Activated naive CD8-positive, alpha-beta T cell treated with anti-CD3 and anti-CD28 coated beads for 36 hours (primary cell): Measurements from ENCODE around the gene RETREG1. TPM values are rescaled to one million over a fixed set of nuclear protein-coding genes. Genes with fewer than 3 reads are reported as not detected.
A peak's percentile ranks its signal among the peaks of the same experiment; 100 is the strongest.
"Not testable (repeated sequence)": the region's sequence is repeated elsewhere in the genome, so short reads cannot be mapped to it uniquely, and the experiment has no call there.

Source experiments
- DNase-seq: peaks from one replicate; pipeline ENCODE4 v3.0.0; 2021
- H3K27ac Mint-ChIP-seq: one replicate; pipeline ENCODE4 v1.8.0; 2022; ENCODE audit warnings: mild to moderate bottlenecking, moderate library complexity, mixed read lengths
- H3K27me3 Mint-ChIP-seq: one replicate; pipeline ENCODE4 v1.8.0; 2022; ENCODE audit warnings: mild to moderate bottlenecking, mixed read lengths
- H3K36me3 Mint-ChIP-seq: one replicate; pipeline ENCODE4 v1.8.0; 2021; ENCODE audit warnings: mild to moderate bottlenecking, mixed read lengths
- H3K4me1 Mint-ChIP-seq: one replicate; pipeline ENCODE4 v1.8.0; 2021; ENCODE audit warnings: mixed read lengths
- H3K4me3 Mint-ChIP-seq: one replicate; pipeline ENCODE4 v1.8.0; 2022; ENCODE audit warnings: mild to moderate bottlenecking, moderate library complexity, mixed read lengths
- H3K9me3 Mint-ChIP-seq: one replicate; pipeline ENCODE4 v1.8.0; 2022; ENCODE audit warnings: mixed read lengths
- total RNA-seq, 2 experiments: library from RNA; stranded (reverse); gene quantifications; one replicate each; pipeline ENCODE4 v1.2.3, GENCODE V29; 2021

The RETREG1 gene
- total RNA-seq: 10 to 100 TPM; 25.1 to 27.3 TPM

DNA sequence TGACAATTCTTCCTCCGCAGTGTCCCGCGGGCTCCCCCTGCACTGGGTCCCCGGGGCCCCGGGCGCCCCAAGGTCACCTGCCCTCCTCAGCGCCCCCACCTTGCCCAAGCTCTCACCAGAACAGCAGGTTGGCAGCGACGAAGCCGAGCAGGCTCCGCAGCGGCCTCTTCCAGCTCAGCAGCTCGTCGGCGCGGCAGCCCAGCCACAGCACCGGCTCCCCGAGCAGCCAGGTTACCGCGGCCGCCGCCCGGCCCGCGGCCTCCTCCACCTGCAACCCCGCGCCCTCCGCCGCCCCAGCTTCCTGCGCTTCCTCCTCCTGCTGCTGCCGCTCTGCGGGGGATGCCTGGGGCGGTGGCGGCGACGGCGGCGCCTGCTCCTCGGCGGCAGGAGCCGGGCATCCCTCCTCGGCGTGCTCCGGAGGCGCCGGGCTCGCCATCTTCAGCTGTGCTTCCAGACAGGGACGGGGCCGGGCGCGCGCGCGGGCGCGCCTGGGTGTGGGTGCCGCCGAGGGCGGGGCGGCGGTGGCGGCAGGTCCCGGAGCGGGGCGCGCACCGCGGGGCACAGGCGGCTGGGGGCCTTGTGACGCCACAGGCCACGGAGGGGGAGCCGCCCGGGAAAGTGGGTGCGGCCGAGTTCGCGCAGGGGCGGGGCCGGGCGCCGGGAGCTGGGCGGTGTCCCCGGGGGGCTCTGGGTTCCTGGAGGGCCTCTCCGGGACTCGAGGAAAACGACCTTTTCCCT, at the start of gene RETREG1:
Gene RETREG1 (minus strand): TSS at position 462 of the 738 bp plus-strand sequence. CDS start 26 bp downstream, at position 436.
- no peaks in the 10 kb centered on the region for H3K9me3 Mint-ChIP-seq
- H3K36me3 Mint-ChIP-seq: peaks cover 13% of the 10 kb centered on the region
- peak; percentile 89 for DNase-seq
- H3K27me3 Mint-ChIP-seq: no peaks in the 10 kb centered on the region
- H3K4me3 Mint-ChIP-seq: peak within 1 kb of the TSS; percentile 95
- peak within 1 kb of the TSS; percentile 90 for H3K27ac Mint-ChIP-seq
- peaks cover 36% of the 10 kb centered on the region for H3K4me1 Mint-ChIP-seq

DNA sequence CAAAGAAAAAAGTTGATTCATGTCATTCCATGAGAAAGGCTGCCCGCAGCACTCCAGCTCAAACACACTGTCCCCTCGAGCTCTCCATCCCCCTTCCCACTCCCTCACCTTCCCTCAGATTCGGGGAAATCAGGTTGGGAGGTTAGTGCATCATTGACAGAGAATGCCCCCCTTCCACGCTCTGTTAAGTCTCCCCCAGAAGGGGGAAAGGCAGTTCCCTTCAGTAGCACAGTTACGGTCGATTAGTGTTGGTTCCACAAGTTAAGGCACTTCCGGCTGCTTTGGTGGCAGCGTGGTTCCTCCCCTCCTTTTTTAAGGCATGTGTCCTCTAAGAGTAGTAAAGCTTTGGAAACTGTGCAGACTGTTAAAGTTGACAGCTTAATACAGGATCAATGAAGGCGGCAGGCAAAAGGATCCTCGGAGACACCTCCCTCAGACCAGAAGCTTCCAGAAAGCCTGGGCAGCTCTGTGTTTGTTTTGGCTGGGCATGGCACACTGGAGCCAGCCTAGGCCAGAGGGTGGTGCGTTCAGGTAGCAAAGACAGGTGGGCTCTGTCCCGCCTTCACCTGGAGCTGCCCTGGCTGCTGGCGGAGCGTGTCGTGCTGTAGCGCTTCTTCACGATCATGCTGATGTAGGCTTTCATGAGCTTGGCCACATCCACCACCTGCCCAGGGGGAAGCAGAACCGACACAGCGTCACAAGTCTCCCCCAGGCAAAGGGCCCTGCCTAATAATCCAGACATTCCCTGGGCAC, 49.5 kb upstream of the RETREG1 start:
- H3K4me3 Mint-ChIP-seq: no peak overlapping the region
- H3K4me1 Mint-ChIP-seq: peaks cover 10% of the 10 kb centered on the region
- H3K9me3 Mint-ChIP-seq: no peaks in the 10 kb centered on the region
- H3K27ac Mint-ChIP-seq: no peak overlapping the region
- DNase-seq: no peak
- H3K36me3 Mint-ChIP-seq: no peaks in the 10 kb centered on the region
- no peaks in the 10 kb centered on the region for H3K27me3 Mint-ChIP-seq

GRCh38 chr5:16665601-16666000, 48.8 kb upstream of the RETREG1 start:
- H3K9me3 Mint-ChIP-seq: no peaks in the 10 kb centered on the region
- no peak for DNase-seq
- H3K27ac Mint-ChIP-seq: no peak overlapping the region
- H3K4me3 Mint-ChIP-seq: no peak overlapping the region
- no peaks in the 10 kb centered on the region for H3K27me3 Mint-ChIP-seq
- H3K4me1 Mint-ChIP-seq: peaks cover 10% of the 10 kb centered on the region
- H3K36me3 Mint-ChIP-seq: no peaks in the 10 kb centered on the region

DNA sequence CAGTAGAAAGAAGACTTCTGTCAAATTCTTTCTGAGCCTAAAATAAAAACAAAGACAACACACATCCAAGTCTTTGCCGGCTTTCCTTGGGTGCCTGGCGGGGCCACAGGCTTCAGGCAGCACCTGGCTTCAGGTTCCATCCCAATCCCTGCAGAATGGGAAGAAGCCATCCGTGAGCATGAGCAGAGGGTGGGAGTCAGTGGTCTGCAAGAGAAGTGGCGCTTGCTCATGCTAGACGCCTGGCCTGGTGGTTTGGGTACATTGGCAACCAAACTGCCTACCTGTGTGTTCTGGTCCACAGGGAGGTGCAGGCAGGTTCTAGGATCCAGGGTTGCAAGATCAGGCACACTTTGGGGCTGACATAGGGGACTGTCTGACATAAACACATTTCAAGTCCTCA, 47.6 kb upstream of the RETREG1 start:
- H3K9me3 Mint-ChIP-seq: no peaks in the 10 kb centered on the region
- DNase-seq: no peak
- H3K27ac Mint-ChIP-seq: no peak overlapping the region
- no peaks in the 10 kb centered on the region for H3K36me3 Mint-ChIP-seq
- peaks cover 10% of the 10 kb centered on the region for H3K4me1 Mint-ChIP-seq
- no peaks in the 10 kb centered on the region for H3K27me3 Mint-ChIP-seq
- no peak overlapping the region for H3K4me3 Mint-ChIP-seq

GRCh38 chr5:16663840-16664239, 47.0 kb upstream of the RETREG1 start:
- H3K27ac Mint-ChIP-seq: no peak overlapping the region
- H3K27me3 Mint-ChIP-seq: no peaks in the 10 kb centered on the region
- peaks cover 10% of the 10 kb centered on the region for H3K4me1 Mint-ChIP-seq
- H3K4me3 Mint-ChIP-seq: no peak overlapping the region
- DNase-seq: no peak
- no peaks in the 10 kb centered on the region for H3K9me3 Mint-ChIP-seq
- no peaks in the 10 kb centered on the region for H3K36me3 Mint-ChIP-seq

GRCh38 chr5:16661713-16662112, 44.9 kb upstream of the RETREG1 start:
- no peak for DNase-seq
- H3K4me1 Mint-ChIP-seq: peaks cover 11% of the 10 kb centered on the region
- H3K27ac Mint-ChIP-seq: no peak overlapping the region
- H3K27me3 Mint-ChIP-seq: no peaks in the 10 kb centered on the region
- H3K4me3 Mint-ChIP-seq: no peak overlapping the region
- no peaks in the 10 kb centered on the region for H3K9me3 Mint-ChIP-seq
- H3K36me3 Mint-ChIP-seq: no peaks in the 10 kb centered on the region

DNA sequence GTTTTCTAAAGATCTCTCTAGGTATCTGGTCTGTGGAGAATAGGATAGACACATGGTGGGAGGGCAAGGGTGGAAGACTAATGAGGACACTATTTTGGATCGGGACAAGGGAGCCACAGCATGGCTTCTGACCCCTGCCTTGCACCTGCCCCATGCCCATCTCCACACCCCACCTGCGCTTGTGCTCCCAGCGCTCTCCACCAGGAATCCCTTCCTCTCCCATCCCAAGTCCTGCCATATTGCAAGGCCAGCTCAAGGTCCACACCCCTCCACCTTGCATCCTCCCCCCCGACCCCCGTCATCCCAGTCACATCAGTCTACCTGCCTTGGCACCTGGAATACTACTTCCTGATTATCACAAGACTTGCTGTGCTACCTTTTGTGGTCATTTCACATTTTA, 44.2 kb upstream of the RETREG1 start:
- Mint-ChIP-seq H3K27ac (no peak overlapping the region), H3K4me3 (no peak overlapping the region), H3K36me3 (no peaks in the 10 kb centered on the region), H3K9me3 (no peaks in the 10 kb centered on the region), H3K27me3 (no peaks in the 10 kb centered on the region), H3K4me1 (peaks cover 17% of the 10 kb centered on the region)
- no peak for DNase-seq

DNA sequence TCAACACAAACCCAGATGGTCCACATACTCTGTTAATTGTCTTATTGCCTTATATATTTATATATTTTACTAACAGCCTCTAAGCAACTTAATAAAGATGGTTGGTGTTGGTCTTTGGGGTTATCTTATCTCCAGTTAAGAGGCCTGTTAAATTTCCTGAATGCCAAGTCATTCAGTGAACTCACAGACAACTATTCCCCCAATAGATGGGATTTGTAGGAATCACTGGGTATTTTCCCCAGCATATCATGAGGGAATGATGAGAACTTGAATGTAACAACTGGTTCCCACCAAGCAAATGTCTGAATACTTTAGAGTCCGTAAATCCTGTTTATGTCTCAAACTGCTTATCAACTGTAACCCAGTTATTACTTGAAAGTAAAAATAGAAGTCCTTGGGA, 42.7 kb upstream of the RETREG1 start:
- no peak for DNase-seq
- no peaks in the 10 kb centered on the region for H3K36me3 Mint-ChIP-seq
- no peaks in the 10 kb centered on the region for H3K9me3 Mint-ChIP-seq
- no peaks in the 10 kb centered on the region for H3K27me3 Mint-ChIP-seq
- no peak overlapping the region for H3K27ac Mint-ChIP-seq
- H3K4me1 Mint-ChIP-seq: peaks cover 21% of the 10 kb centered on the region
- no peak overlapping the region for H3K4me3 Mint-ChIP-seq

GRCh38 chr5:16656561-16657191, 39.9 kb upstream of the RETREG1 start:
- peak overlapping the region; percentile 34 for H3K27ac Mint-ChIP-seq
- no peak for DNase-seq
- no peaks in the 10 kb centered on the region for H3K36me3 Mint-ChIP-seq
- no peaks in the 10 kb centered on the region for H3K9me3 Mint-ChIP-seq
- no peaks in the 10 kb centered on the region for H3K27me3 Mint-ChIP-seq
- peaks cover 15% of the 10 kb centered on the region for H3K4me1 Mint-ChIP-seq
- no peak overlapping the region for H3K4me3 Mint-ChIP-seq

- H3K9me3 Mint-ChIP-seq: no peaks in the 10 kb centered on the region
- H3K4me1 Mint-ChIP-seq: peaks cover 15% of the 10 kb centered on the region
- DNase-seq: no peak
- no peaks in the 10 kb centered on the region for H3K36me3 Mint-ChIP-seq
- H3K27ac Mint-ChIP-seq: no peak overlapping the region
- H3K4me3 Mint-ChIP-seq: no peak overlapping the region
- no peaks in the 10 kb centered on the region for H3K27me3 Mint-ChIP-seq
Observed at GRCh38 chr5:16654647-16655334, 38.0 kb upstream of the RETREG1 start.

GRCh38 chr5:16648739-16649138, 31.9 kb upstream of the RETREG1 start:
- H3K27ac Mint-ChIP-seq, H3K4me3 Mint-ChIP-seq, DNase-seq, H3K27me3 Mint-ChIP-seq, H3K36me3 Mint-ChIP-seq, H3K4me1 Mint-ChIP-seq: not testable (repeated sequence)
- peaks cover 13% of the 10 kb centered on the region for H3K9me3 Mint-ChIP-seq

DNA sequence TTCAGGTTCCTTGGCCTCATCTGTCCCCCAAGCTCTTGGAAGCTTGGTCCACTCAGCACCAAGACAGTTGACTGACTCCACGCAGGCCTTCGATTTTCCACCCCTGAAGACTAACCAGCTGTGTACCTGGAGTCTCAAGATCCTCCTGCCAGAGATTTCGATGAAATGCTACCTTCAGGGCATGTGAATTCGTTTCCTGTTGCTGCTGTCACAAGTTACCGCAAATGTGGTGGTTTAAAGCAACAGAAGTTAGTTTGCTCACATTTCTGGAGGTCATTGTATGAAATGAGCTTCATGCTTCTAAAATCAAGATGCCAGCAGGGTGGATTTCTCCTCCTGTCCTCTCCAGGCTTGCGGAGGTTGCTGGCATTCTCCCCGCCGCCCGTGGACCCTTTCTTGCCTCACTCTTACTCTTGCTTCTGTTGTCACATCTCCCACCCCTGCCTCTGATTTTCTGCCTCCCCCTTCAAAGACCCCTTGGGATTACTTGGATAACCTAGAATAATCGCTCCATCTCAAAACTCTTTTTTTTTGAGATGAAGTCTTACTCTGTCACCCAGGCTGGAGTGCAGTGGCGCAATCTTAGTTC, 27.6 kb upstream of the RETREG1 start:
- no peak for DNase-seq
- peaks cover 13% of the 10 kb centered on the region for H3K9me3 Mint-ChIP-seq
- H3K4me3 Mint-ChIP-seq: peak overlapping the region; percentile 4
- H3K36me3 Mint-ChIP-seq: peaks cover 7% of the 10 kb centered on the region
- H3K4me1 Mint-ChIP-seq: peaks cover 10% of the 10 kb centered on the region
- no peaks in the 10 kb centered on the region for H3K27me3 Mint-ChIP-seq
- peak overlapping the region; percentile 75 for H3K27ac Mint-ChIP-seq

DNA sequence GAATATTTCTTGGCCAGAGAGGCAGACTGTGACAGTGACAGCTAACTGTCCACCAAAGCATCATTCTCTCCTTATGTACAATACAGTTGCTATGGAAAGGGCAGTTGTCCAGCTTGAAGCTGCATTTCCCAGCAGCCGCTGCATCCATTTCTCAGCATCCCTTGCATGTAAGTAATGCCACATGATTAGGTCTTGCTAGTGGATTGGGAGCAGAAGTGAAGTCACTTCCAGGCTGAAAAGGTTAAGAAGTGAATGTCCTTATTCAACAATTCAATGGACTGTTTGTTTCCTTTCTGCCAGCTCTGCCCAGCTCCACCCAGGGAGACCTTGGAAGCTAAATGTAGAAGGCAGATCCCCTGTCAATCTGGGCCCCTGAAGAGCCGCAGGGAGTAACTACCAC, 26.1 kb upstream of the RETREG1 start:
- no peak overlapping the region for H3K27ac Mint-ChIP-seq
- peaks cover 10% of the 10 kb centered on the region for H3K4me1 Mint-ChIP-seq
- peaks cover 4% of the 10 kb centered on the region for H3K36me3 Mint-ChIP-seq
- peaks cover 12% of the 10 kb centered on the region for H3K9me3 Mint-ChIP-seq
- H3K4me3 Mint-ChIP-seq: no peak overlapping the region
- no peaks in the 10 kb centered on the region for H3K27me3 Mint-ChIP-seq
- no peak for DNase-seq

- Mint-ChIP-seq H3K27ac (no peak overlapping the region), H3K9me3 (peaks cover 1% of the 10 kb centered on the region), H3K27me3 (no peaks in the 10 kb centered on the region), H3K4me1 (peaks cover 4% of the 10 kb centered on the region), H3K36me3 (peaks cover 6% of the 10 kb centered on the region), H3K4me3 (no peak overlapping the region)
- no peak for DNase-seq
Observed at GRCh38 chr5:16639206-16639605, 22.4 kb upstream of the RETREG1 start.

DNA sequence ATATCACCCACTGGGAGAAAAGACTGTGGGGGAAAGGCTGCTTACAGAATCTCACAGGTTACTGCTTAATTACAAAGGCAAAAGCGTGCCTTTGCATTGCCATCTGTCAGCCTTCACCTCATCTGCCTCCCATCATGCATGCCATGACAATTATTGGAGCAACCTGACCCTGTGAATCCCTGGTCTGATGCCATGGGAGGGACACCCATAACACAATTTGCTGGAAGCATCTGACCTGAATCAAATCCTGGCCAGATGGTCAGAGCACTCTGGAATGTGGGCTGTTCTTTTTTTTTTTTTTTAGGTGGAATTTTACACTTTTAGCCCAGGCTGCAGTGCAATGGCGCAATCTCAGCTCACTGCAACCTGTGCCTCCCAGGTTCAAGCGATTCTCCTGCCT, 11.6 kb upstream of the RETREG1 start:
- Mint-ChIP-seq H3K4me3 (no peak overlapping the region), H3K36me3 (peaks cover 6% of the 10 kb centered on the region), H3K4me1 (peaks cover 52% of the 10 kb centered on the region), H3K27ac (no peak overlapping the region), H3K27me3 (no peaks in the 10 kb centered on the region), H3K9me3 (no peaks in the 10 kb centered on the region)
- DNase-seq: no peak
